ENCODE data around the gene CHRNA4.

CHRNA4 gene

DNA sequence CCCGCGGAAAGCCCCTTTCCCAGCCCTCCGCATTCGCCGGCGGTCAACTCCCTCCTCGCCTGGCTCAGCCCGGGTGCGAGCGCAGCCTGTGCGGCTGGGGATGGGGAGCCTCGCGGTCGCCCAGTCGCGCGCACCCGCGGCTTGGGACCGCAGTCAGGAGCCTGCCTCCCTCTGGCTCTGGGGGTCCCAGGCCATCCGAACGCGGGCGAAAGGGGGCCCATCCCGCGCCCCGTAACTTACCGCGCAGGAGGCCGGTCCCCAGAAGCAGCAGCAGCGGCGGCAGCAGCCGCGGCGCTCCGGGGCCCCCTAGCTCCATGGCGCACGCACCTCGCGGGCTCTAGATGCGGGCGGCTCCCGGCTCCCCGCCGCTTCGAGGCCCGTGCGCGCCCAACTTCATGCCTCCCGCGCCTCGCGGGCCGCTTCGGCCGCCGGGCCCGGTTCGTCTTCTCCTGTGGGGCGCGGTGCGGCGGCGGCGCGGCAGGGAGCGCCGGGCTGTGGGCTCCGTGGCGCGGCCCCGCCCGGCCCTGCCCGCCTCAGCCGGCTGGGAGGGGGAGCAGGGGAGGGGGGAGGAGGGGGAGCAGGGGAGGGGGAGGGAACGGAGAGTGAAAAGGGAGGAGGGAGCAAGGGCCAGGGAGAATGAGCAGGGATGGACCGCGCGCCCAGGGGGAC is at the start of gene CHRNA4:
Gene CHRNA4 (minus strand): TSS at position 500 of the 669 bp plus-strand sequence. CDS start 184 bp downstream, at position 316.
- DNase-seq, result no peak

GRCh38 chr20:63409834-63410435 is 48.8 kb upstream of the CHRNA4 start:
- DNase-seq, result no peak

DNA sequence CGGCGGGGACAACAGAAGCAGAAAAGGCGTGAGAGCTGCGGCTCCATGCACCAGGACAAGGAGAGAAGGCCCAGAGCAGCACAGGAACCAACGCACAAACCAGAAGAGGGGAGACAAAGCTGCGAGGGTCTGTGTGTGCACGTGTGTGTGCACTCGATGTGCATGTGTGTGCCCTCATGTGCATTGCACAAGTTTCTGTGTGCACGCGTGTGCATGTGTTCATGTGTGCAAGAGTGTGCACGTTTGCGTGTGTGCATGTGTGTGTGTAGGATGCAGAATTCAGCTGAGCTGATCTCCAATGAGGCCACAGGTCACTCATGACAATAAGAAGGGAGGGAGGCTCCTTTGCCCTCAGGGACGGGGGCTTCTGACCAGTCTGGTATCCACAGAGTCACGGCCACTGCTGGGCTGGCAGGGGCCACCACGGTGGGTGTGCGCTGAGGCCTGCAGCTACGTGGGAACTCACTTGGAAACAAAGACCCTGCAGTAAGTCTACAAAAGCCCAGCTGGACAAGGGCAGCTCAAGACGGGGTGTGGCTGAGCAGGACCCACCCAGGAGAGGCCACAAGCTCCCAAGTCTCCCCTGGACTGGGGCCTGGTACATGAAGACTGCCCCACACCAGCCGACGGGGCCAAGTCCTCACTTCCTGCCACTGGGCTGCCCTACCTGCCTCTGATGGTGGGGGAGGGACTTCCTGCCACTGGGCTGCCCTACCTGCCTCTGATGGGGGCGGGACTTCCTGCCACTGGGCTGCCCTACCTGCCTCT is 48.1 kb upstream of the CHRNA4 start:
- DNase-seq, result no peak

- DNase-seq, result no peak
Measured at GRCh38 chr20:63408684-63409046, 47.5 kb upstream of the CHRNA4 start.

DNA sequence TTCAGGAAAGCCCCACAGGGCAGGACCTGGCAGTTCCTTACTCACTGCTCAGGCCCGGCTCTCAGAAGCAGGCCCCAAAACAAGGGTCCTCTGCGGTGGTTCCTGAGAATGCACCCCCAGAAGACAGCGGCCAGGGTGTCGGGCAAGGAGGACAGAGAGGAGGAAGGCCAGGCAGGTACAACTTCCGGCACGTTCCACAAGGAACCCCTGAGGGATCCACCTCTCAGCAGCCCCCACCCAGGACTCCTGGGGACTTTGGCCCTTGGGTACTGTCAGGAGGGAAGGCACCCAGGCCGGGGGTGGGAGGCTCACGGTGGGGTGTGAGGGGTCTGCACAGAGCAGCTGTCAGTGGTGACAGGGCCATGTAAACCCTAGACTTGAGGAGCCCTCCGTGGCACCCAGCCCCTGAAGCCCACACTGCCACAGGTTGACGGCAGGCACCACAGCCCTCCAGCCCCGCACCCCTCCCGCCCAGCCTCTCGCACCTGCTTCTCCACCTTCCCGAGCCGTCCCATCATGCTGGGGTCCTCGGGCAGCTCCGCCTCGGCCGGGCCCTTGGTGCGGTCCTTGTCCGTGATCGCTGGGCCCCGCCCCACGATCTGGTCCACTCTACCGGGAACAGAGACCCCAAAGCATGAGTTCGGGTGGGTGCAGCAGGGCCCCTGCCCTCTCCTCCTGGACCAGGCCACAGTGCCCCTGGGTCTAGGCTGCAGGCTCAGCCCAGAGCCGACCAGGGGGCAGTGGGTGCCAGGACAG is 47.0 kb upstream of the CHRNA4 start:
- no peak for DNase-seq

- DNase-seq, result no peak
Measured at GRCh38 chr20:63406617-63407245, 45.6 kb upstream of the CHRNA4 start.

- DNase-seq, result no peak
Measured at GRCh38 chr20:63406011-63406410, 44.9 kb upstream of the CHRNA4 start.

GRCh38 chr20:63405102-63405730 is 44.1 kb upstream of the CHRNA4 start:
- no peak for DNase-seq

- peak; percentile 34 for DNase-seq
Measured at GRCh38 chr20:63404129-63405085, 43.3 kb upstream of the CHRNA4 start.

GRCh38 chr20:63403403-63404105 is 42.4 kb upstream of the CHRNA4 start:
- DNase-seq, result no peak

DNA sequence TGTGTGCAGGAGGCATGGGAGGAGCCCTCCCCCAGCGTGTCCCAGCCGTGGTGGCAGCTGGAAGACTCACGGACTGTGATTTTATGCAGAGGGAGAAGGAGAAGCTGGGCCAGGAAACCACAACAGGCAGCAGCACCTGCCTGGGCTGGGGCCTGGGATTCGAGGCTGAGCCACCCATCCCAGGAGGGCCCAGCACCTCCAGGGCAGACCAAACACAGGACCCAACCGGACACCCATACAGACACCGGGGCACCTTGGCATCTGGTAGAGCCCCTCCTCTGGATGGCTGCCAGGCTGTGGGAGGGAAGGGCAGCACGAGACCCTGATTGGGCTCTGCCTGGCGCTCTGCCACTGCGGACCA is 41.7 kb upstream of the CHRNA4 start:
- no peak for DNase-seq

DNA sequence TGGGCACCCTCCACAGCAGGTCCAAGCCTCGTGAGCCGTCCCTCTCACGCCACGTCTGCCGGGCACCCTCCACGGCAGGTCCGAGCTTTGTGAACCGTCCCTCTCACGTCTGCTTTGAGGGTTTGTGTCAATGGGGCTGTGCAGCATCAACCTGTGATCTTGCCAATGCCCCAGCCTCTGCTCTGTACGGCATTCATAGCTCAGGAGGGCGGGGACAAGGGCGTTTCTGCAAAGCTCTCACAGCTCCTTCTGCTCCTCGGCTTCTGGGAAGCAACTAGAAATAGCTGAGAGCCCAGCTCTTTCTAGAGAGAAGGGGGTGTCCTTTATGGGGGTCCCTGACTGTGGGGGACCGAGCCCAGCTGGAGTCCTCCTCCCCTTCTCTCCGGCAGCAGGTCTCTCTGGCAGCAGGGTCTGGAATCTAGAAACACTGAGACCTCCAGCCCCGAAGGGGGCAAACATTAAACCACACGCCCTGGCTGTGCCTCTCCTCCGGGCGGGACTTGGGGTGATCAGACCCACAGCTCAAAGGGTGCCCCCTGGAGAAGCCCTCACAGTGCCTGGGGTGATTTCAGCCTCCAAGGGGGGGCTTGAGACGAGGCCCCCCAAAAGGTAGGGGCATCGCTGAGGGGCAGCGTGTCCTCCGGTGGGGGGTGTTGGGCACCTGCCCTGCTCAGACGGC is 41.2 kb upstream of the CHRNA4 start:
- no peak for DNase-seq

- no peak for DNase-seq
Measured at GRCh38 chr20:63401384-63402110, 40.4 kb upstream of the CHRNA4 start.

- no peak for DNase-seq
Measured at GRCh38 chr20:63400486-63401210, 39.5 kb upstream of the CHRNA4 start.

GRCh38 chr20:63399596-63400375 is 38.6 kb upstream of the CHRNA4 start:
- no peak for DNase-seq

GRCh38 chr20:63398744-63399514 is 37.8 kb upstream of the CHRNA4 start:
- DNase-seq, result no peak

DNA sequence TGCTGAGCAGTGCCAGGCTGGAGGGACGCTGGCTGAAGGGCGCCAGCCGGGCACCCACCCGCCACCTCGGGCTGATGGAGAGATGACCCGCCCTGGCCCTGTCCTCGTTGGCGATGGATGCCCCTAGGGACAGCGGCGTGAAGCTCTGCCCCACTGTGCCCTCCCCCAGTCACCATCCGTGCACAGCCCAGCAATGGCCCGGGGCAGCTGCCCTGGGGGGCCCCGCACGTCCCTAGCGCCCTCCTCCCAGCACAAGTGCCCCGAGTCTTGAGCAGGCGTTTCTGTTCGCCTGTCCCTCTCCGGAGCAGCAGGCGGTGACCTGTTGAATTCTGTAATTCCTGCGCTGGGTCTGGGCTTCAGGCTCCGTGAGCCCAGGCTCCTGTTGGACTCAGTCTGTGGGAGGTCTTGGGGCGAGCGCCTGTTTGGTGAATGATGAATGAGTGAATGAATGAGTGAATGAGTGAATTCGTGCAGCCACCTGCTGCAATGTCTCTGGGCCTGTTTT is 36.8 kb upstream of the CHRNA4 start:
- no peak for DNase-seq
